ENCODE measurements around the gene FLG.

Gene FLG

DNA sequence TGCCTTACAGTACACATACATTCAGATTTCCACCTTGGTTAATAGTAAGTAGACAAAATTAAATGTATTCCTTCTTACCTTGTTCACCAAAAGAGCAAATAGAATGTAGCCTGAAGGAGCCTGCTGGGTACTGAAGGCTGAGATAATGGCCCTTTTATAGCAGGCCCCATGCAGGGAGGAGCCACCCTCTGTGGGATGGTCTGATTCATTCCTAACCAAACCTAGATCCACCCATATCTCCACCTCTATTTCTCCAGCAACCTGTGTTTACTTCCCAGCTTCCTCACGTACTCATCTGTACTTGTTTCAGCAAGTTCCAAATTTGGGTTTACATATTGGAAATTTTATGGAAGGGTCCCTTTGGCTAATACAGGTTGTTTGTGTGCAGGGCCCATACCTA is at the start of gene FLG:
Gene FLG (minus strand): TSS at position 129 of the 400 bp plus-strand sequence. CDS start 9,783 bp downstream, outside the sequence.
- TF ChIP-seq CTCF (IDR thresholded peaks at IDR 0.05; ENCODE audit: low read depth, low read length) = no peak

DNA sequence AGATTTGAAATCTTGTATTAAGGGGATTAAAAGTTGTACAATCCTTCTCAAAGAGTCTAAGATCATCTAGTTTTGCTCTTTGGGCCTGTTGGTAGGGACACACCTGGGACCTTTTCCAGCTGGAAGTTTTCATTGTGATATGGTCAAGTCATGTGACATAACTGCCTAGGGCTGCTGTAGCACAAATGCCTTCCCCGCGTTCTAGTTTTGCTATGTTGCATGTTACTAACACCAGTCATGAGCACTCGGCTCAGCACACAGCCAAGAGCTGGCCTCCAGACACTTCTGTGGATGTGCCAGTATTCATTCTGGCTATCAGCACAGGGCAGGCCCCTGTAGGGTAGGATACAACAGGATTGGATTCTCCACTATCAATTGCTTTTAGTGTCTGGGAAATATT is 49.4 kb upstream of the FLG start:
- no peak overlapping the region for H3K4me3 ChIP-seq (ENCODE audit: low read depth, low read length)
- no peak for TF ChIP-seq CTCF (IDR thresholded peaks at IDR 0.05; ENCODE audit: low read depth, low read length)

More for the DNA sequence above, at the start of gene FLG:
- no peak within 1 kb of the TSS for H3K4me3 ChIP-seq (ENCODE audit: low read depth, low read length)

DNA sequence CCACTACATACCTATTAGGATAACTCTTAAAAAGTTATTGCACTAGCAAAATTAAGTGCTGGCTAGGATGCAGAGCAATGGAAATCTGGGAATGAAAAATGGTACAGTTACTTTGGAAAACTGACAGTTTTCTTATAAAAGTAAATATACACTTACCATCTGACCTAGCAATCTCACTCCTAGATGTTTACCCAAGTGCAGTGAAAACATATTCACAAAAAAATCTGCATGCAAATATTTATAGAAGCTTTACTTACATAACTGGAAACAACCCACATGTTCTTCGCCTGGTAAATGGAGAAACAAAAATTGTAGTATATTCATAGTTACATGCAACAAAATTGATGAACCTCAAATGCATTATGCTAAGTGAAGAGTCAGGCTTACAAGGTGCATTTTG is 47.6 kb upstream of the FLG start:
- TF ChIP-seq CTCF (IDR thresholded peaks at IDR 0.05; ENCODE audit: low read depth, low read length) = no peak
- no peak overlapping the region for H3K4me3 ChIP-seq (ENCODE audit: low read depth, low read length)

DNA sequence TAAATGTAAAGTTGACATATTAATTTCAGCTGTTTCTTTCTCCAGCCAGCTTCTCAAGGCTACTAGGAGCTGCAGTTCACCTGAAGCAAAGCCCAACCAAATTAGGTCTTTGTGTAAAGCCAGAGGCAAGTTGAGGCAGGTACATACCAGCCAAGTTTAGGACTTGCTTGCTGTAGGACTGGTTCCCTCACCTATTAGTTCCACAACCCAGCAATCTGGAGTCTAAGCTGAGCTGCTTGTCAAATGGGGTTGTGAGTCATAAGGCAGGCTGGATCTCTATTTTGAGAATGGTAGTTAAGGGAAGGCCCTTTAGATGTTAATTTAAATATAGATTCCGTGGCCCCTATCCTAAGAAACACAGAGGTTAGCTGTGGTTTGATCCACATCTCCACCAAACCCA is 42.4 kb upstream of the FLG start:
- no peak overlapping the region for H3K4me3 ChIP-seq (ENCODE audit: low read depth, low read length)
- TF ChIP-seq CTCF (IDR thresholded peaks at IDR 0.05; ENCODE audit: low read depth, low read length) = no peak

DNA sequence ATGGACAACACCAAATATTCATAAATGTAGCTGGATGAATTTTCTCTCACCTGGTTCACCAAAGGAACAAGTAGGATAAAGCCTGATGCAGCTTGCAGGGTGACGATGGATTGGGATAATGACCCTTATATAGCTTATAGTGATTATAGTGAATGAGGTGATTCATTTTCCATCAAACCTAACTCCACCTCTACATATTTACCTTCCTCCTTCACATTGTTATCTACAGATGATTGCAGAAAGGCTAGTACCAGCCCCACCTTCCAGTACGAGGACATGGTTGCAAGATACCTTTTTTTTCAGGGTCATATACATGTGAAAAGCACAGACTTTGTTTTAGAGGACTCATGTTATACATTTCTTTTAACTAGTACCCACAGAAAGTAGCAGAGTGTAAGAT is 34.9 kb upstream of the FLG start, which contains the start of gene FLG2:
Gene FLG2 (minus strand): TSS at position 101 of the 400 bp plus-strand sequence. CDS start 1,122 bp downstream, outside the sequence.
- TF ChIP-seq CTCF (IDR thresholded peaks at IDR 0.05; ENCODE audit: low read depth, low read length) = no peak
- no peak within 1 kb of the TSS for H3K4me3 ChIP-seq (ENCODE audit: low read depth, low read length)

DNA sequence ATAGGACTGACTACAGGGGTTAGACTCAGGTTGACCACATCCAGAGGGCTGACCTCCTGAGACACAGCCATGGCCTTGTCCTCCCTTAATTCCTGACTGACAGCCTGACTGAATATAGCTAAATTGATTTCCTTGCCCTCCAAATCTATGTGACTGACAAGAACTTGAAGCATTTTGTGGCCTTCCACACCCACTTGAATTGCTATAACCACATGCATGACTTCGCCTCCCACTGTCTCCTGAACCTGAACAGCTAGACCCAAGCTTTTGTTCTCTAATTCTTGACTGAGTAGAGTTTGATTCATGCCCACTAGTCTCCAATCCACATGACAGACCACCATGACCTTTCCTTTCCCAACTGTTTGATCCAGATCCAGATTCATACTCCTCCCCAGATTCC is 31.7 kb upstream of the FLG start:
- TF ChIP-seq CTCF (IDR thresholded peaks at IDR 0.05; ENCODE audit: low read depth, low read length) = no peak
- no peak overlapping the region for H3K4me3 ChIP-seq (ENCODE audit: low read depth, low read length)

- H3K4me3 ChIP-seq (ENCODE audit: low read depth, low read length) = no peak overlapping the region
- TF ChIP-seq CTCF (IDR thresholded peaks at IDR 0.05; ENCODE audit: low read depth, low read length) = no peak
These were observed 24.6 kb upstream of the FLG start for GRCh38 chr1:152349611-152350010.

Measured in WI38 (cell line).